HG03064 (cell line): Measurements from ENCODE around the gene AGAP1.

Experiments
- ATAC-seq: cut with Tn5 transposase; IDR thresholded peaks from one replicate; pipeline ENCODE4 v1.9.1; 2021; ENCODE audit warnings: low read depth; ENCODE audit not compliant: unreplicated experiment

The AGAP1 gene

DNA sequence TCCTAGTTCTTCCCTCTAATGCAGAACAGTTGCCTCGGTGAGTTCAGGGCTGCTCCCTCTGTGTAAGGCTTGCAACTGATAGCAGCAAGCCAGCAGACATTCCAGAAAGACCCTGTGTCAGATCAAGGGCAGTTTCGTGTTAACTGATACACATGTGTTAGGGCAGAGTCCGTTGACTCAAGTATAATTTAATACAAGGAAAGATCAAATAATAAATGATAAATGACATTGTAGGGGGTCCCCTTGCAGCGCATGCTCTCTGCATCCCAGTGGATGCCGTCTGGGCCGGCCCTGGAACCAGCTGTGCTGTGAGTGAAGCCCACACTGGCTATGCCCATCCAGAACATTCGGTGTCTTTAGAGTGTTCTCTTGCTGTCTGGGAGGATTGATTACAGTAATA, 180.3 kb downstream of the AGAP1 start:
- ATAC-seq = no peak

DNA sequence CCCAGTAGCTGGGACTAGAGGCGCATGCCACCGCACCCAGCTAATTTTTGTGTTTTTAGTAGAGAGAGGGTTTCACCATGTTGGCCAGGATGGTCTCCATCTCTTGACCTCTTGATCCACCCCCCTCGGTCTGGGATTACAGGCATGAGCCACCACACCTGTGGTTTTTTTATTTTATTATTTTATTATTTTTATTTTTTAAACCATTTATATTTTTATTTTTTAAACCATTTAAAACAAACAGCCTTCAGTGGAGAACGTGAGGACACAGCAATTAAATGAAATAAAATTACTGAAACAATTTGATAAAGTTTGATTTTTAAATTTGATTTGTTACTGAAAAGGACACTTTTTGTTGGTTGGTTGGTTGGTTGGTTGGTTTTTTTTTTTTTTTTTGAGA, 181.0 kb downstream of the AGAP1 start:
- ATAC-seq = no peak

DNA sequence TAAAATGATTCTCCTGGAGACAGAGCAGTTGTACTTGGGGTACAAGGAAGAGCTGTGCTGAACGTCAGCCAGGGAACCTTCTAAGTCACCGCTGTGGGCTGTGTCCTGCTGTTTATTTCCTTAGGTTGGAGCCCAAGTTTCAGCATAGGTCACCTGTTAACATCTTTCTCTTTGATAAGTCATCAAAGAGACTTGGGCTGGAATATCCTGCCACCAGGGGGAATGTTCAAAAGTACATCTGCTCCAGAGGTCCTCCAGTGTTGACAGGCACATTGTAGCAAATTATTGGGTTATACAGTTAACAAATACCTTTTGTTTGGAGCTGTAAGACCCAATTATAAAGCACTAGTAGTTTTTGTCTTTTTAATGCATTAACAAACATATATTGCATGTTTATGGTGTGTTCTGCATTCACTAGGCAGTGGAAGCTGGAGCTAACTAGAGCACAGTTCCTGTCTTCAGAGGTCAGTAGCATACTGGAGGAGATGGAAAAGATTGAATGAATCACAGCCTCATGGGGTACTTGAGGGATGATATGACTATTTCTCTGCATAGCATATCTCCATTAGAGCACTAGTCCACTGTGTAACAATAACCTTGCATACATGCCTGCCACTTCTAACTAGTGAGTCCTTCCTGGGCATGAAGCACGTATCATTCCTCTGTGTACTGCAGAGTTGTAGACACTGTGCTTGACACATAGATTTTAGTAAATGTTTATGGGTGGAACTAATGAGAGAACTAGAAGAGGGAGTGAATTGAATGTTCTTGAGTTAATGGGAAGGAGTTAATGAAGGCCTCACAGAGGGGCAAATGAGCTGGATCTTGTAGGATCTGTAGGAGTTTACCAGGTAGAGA, 182.1 kb downstream of the AGAP1 start:
- no peak for ATAC-seq

DNA sequence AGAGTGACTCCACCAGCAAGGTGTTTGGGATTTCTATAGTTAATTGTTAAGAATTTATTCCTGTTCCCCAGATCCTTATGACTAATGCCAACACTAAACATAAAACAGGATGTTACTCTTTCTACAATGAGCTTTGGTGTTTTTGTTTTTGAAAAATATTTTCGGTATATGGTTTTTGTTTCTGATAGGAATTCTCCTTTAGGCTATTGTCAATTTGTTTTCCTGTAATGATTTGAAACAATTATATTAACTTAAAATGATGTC, 182.6 kb downstream of the AGAP1 start:
- no peak for ATAC-seq

DNA sequence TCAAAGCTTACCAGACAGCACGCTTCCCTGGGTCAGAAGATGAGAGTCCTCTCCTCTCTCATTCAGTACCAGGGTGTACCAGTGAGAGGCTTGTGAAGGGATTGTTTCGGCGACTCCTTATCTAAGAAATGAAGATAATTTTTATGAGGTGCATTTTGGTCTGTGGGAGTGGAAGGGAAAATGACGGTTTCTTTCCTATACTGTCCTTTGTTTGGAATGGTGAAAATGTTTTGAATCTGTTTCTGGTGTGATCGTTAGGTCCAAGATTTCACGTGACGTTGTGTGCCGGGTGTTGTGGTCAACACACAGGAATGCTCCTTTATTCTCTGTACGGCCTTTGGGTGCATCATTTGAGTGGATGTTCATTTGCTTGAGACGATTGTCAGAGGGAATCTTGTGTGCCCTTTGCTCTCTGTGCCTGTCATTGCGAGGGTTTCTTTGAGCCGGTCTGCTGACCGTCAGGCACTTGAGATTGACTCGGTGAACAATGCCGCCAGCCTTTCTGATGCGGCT, 183.5 kb downstream of the AGAP1 start:
- ATAC-seq = no peak

DNA sequence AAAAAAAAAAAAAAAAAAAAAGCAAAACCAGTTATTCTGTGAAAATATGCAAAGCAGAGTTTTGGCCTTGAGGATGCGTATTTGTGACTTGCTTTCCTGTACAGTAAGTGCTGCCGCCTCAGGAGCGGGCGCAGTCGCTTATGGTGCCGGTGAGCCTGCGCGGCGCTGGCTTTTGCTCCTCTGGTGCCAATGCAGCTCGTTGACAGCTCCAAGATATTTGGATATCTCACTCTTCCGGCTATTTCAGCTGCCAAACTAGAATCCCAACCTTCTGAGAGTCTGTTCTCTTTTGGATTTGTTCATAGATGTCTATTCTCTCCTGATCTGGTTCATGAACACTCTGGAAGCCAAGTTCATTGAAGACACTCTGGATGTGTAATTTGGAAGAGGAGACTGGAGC, 184.1 kb downstream of the AGAP1 start:
- ATAC-seq = no peak

DNA sequence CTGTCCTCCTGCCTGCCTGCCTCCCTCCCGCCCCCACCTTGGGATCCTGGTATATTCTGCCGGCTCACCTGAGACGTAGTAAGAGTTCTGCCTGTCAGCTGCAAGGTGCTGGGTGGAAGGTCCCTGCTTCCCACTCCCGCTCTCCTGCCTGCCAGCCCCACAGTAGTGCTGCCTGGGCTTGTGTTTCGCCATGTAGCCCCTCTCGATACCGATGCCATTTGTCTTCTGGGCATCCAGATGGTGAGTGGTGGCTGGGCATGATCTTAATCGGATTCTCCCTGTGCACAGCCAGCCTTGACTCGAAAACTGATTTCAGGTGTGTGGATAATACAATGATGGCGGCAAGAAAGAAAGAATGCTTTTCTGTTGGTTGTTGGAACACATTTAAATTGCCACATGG, 184.9 kb downstream of the AGAP1 start:
- no peak for ATAC-seq

DNA sequence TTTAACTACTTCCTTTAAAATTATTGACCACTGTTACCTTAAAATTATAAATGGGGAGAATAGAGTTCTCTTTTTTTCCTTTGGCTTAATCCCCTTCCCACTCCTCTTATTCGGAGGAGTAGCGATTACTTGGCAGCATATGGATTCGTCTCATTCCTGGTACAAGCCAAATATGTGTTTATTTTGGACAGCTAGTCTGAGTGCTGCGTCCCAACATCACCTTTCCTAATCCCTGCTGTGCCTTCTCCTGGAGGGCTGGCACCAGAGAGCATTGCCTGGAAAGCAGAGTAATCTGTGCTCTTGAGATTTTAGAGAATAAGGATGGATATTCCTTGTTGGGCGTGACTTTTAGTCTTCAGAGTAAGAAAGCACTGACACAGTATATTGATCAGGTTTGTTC, 185.6 kb downstream of the AGAP1 start:
- no peak for ATAC-seq

DNA sequence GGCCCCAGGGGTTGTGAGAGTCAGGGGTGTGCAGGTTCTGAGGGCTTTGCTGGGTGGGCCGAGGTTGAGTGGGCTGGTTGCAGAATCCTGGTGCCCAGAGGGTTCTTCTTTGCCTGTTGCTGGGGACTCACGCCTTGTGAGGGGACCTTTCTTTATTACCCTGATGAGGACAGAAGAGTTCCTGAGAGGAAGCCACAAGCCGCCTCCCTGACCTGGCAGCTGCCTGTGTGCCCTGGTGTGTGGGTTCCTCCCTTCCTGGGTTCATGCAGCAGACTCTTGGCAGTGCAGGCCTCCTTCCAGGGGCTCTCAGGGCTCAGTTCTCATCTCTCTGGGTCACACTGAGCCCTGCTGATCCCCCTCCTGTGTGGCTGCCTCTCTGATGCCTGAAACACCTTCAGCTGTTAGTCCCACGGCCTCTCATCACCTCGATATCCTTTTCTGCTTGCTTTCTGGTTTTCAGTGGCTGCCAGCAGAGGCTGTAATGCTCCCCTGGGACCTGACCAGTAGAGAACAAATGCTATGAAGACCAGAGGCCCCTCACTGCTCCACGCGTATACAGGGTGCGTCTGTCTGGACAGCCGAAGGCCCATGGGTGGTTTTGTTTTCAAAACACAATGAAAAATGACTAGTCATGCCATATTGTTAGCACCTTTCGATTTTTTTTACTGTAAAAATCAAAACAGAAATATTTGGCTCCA, 191.3 kb downstream of the AGAP1 start:
- no peak for ATAC-seq

DNA sequence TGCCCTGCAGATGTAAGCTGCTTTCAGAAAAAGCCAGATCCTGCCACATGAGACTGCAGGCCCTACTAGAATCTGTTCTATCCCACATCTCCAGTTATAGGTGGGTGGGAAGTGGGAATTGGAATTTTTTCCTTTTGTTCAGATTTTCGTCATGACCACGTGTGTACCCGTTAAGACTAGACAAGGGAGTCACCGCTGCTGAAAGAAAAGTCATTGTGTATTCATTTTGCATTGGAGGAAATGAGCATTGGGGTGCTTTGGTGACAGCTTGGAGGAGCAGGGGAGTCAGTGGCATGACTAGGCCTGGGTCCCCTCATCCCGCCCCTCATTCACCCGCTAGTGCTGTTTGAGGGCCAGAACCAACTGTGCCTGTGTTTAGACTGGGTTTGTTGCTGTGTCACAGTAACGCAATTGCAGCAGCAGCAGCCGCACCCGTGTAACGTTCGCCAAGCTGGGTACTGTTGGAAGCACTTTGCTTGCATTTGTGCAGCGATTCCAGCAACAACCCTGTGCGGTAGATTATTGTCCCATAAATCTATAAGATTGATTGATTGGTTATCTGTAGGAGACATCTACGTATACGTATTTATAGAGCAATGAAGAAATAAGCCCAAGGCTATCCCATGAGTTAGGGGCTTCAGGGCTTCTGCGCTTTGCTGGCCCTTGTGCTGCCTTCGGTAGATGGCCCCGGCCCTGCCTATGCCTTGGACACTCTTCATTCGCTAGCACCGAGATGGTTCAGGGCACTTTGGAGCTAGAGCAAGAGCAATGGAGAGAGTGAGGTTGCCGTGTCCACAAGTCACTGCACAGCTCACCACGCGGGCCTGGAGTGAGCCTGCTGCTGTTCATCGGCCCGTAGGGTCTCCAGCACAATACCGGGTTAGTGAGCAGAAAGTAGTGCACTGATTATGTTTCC, 194.9 kb downstream of the AGAP1 start:
- ATAC-seq = no peak

DNA sequence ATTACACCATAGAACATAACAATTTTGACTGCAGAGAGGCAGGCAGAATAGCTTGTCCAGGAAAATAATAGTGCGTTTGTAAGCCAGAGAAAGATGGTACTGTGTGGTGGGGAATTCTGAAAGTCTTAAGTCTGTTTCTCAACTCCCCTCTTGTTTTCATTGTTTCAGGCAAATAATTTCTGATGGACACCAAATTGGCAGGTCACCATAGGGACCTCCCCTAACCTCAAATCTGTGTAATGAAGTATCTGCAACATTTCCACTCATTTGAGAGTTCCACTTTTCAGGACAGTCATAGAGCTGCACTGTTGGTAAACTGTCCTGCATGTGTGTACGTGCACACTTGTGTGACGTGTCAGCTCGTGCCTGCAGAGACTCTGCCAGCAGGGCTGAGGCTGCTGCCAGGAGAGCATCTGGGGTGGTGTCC, 195.6 kb downstream of the AGAP1 start:
- ATAC-seq = no peak

DNA sequence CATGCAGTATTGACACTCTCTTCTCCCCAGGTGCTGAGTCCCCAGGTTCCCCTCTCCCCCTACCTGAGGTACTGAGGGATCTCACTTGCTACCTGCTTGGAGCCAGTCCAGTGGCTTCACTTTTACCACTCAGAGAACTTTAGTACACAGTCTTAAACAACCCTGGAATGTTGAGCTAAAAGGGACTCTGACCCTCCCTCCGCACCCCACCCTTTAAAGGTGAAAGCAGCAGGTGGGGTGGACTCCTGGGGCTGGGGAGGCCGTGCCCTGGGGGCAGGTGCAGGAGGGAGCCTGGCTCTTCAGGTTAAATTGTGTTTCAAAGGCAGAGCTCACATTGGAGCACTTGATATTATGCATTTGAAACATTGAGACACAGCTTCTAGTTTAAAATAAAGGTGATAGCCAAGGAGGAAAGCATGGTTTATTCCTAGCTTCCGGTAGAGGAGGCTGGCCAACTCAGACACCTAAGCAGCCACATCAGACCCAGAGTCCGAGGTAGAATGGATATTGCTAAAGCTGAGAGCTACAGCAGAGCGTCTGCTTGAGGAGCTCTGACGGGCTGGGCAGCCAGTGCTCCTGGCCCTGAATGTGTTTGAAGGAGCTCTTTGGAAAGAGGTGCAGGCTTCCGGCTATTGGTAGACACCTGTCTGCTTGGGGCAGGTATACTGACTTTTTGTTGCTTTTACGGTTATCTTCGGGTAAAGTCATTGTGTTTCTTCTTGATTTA, 196.4 kb downstream of the AGAP1 start:
- no peak for ATAC-seq

DNA sequence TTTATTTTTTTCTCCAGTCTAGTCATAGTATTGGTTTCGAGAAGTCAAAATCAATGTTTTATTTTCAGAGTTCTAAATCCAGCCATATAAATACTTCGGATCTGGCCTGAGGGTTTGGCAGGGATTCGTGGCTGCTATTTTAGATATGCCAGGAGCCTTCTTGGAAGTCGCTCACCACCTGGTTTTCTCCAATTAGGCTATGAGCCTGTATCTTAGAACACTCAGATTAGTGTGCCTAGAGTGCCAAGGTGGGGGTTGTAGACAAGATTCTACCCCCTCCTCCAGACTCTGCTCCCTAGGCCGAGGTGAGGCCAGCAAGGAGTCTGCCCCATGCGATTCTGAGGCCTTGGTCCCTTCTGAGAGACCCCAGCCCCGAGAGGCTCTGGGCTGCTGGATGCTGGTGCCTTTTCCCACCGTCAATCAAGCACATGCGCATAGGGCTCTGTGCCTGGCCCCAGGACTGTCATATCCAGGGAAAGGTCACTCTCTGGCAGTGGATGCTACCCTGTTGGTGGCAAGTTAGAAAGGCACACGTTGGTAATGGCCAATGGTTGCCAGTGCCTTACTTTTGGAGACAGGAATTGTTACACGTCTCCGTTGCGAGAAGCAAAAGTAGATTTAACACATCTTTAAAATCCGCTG, 197.1 kb downstream of the AGAP1 start:
- no peak for ATAC-seq

DNA sequence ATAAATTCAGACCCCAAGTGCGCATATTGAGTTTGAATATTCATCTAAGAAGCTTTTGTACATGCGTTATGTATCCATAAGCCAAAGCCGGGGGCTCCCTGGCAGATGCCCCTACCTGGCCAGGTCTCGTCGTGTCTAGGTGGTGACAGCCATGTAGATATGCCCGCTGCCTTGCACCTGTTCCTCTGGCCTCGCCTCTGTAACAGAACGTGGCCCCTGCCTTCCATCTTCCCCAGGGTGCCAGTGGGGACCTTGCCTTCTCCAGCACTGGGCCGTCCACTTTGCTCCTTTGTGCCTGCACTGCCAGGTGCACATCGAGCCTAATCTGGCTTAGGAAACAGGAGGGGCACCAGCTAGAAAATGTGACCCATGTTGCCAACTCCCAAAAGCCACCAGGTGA, 198.2 kb downstream of the AGAP1 start:
- ATAC-seq = no peak

DNA sequence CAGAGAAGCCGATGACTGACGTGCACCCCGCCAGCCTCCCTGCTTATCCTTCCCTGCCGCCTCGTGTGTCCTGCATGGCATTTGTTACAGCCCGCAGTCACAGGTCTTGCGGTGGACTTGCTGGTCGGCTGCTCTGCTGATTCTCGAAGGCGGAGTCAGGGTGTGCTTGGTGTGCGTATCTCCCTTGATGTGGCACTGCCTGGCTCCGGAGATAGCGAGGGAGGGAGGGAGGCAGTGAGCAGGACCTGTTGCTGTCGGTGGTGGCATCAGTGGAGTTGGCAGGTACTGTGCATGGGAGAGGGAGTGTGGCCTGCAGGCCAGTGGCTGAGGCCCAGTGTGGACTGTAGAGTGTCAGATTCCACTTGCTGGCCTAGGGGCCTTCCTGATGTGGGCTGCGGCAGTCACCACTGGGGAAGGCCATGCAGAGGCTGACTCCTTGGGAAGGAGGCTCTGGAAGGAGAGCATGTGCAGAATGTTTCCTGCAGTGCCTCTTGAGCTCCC, 198.9 kb downstream of the AGAP1 start:
- ATAC-seq = no peak

DNA sequence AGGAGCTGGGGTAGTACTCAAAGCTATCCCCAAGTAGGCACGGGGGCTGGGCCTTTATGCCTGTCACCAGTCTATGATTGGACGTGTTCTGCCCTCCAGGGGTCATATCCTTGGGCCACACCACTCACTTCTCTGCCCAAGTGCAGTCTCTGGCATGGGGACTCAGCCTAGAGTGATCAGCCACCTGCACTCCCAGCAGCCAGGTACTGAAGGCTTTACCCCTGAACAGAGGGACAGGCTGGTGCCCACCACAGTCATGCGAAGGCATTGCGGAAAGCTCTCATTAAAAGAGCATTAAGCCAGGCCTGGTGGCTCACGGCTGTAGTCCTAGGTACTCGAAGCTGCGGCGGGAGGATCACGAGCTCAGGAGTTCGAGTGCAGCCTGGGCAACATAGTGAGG, 199.4 kb downstream of the AGAP1 start:
- no peak for ATAC-seq

DNA sequence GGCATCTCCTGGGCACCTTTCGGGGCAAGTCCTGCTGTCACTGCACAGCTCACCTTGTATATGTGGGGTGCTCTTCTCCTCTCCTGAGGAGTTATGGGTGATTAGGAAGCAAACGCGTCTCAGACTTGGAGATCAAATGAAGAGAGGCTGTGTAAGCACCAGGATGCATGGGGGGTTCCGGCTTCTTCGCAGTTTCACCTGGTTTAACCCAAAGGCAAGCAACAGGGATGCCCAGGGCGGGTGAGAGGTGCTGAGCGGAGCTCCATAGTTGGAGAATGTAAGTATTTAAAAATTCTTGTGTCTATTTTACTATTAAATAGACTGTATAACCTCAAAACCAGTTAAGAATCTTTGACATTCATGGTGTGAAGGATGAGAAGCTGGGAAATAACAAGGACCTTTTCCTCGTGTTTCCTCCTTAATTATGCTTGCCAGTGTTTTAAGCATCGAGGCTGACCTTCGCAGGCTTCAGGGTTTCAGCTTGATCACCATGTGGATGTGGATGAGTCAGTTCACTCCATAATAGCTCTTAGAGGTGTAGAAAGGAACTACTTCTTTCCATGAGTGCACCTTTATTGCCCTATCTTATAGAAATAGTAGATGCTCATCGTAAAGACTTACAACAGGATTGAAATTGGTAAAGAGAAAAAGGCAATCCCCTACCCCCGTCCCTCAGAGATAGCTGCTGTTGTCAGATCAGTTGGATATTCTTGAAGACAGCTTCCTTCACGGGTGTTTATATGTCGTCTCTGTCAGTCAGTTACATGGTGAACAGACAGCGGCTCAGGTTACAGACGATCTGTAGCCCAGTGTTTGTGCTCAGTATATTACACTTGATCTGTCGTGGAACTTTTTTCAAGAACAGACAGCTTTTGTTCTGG, 201.1 kb downstream of the AGAP1 start:
- no peak for ATAC-seq

DNA sequence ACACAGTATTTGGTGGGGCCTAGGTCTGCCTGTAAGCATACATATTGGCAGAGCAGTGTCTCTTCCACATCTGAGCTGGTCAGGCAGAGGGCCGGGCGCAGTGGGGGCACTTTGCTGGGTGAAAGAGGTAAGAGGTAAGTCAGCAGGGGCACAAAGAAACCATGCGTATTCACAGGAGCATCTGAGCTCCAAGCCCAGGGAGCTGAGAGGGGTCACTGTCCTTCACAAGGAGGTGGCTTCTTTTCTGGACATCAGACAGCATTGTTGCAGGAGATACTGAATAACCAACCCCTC, 201.7 kb downstream of the AGAP1 start:
- ATAC-seq = no peak

DNA sequence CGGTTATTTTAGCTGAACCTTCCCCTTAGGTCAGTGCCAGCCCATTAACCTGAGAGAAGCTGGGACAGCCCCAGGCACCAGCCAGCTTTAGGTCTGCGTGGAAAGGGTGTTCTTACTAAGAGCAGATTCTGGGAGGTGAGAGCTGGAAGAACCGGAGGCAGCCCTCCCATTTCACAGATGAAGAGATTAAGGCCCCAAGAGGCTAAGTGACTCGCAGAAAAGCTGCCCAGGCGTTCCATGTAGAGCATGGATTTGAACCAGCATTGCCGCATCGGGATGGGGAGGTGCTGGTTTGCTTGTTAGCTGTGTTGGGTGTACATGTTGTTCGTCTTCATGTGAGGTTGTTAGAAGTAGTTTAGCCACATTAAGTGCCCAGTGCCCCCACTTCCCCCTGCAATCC, 203.2 kb downstream of the AGAP1 start:
- no peak for ATAC-seq
